ENCODE measurements around the gene IL17REL.

- TF ChIP-seq CTCF (IDR thresholded peaks at IDR 0.05) = no peak
- TF ChIP-seq POLR2A (IDR thresholded peaks at IDR 0.05) = no peak
Measured at GRCh38 chr22:50001388-50002231, 11.0 kb downstream of the IL17REL start.
